Hippocampal formation (tissue), 2 donors: Measurements from ENCODE around the gene CCSER2.
"Not testable (repeated sequence)": the region's sequence is repeated elsewhere in the genome, so short reads cannot be mapped to it uniquely, and the experiment has no call there.

ENCODE experiments used
- DNase-seq, 2 donors: peaks; one replicate each; lab custom pipeline; 2025; lab: John Stamatoyannopoulos, UW

Gene CCSER2

GRCh38 chr10:84311576-84311975 lies 16.8 kb upstream of the CCSER2 start:
- DNase-seq: no peak

DNA sequence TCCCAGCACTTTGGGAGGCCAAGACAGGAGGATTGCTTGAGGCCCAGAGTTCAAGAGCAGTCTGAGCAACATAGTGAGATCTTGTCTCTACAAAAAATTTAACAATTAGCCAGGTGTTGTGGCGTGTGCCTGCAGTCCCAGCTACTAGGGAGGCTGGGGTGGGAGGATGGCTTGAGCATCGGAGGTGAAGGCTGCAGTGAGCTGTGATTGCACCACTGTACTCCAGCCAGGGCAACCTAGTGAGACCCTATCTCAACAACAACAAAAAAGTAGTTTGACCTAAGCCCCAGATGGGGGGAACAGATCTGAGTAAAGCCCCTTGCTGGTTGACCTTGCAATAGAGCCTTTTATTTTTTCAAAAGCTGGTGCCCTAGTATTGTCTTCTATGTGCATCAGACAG lies 15.6 kb upstream of the CCSER2 start:
- DNase-seq: no peak

- DNase-seq: no peak
Measured at GRCh38 chr10:84314275-84314674, 14.1 kb upstream of the CCSER2 start.

DNA sequence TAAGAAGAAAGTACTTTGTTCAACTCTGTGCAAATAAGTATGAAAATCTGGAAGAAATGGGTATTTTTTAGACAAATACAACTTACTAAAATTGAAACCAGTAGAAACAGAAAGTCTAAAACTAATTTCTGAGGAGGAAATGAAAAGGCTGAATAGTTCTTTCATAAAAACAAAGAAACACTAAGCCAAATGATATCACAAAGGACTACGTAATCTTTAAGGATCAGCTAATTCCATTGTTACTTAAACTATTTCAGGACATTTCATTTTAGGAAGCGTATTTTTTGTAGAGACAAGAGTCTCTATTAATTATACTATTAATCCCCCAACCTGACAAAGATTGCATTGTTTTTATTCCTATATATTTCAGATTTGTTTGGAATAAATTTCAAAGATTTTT lies 11.2 kb upstream of the CCSER2 start:
- no peak for DNase-seq

DNA sequence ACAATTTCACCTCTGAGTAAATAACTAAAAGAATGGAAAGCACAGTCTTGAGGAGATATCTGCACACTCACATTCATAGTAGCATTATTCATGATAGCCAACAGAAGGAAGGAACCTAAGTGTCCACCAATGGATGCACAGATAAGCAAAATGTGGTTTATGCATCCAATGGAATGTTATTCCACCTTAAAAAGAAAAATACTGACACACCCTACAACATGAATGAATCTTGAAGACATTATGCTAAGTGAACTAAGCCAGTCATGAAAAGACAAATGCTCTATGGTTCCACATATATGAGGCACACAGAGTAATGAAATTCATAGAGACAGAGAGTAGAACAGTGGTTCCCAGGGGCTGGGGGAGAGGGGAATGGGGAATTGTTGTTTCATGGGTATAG lies 6.5 kb upstream of the CCSER2 start:
- no peak for DNase-seq

DNA sequence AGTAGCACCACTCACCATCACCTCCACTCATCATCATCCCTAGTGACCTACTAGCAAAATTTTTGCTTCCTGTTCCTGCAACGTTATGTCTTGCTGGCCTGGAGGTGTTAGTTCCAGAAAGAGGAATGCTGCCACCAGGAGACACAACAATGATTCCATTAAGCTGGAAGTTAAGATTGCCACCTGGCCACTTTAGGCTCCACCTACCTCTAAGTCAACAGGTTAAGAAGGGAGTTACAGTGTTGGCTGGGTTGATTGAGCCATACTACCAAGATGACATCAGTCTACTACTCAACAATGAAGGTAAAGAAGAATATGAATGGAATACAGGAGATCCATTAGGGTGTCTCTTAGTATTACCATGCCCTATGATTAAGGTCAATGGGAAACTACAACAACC lies 4.8 kb upstream of the CCSER2 start:
- not testable (repeated sequence) for DNase-seq

DNA sequence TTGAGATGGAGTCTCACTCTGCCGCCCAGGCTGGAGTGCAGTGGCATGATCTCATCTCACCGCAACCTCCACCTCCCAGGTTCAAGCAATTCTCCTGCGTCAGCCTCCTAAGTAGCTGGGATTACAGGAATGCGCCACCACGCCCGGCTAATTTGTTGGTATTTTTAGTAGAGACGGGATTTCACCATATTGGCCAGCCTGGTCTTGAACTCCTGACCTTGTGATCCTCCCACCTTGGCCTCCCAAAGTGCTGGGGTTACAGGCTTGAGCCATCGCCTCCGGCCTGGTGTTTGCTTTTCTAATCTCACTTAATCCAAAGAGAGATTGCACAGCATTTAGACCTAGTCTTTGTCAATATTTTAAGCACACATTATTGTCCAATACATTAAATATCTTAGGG lies 1.4 kb upstream of the CCSER2 start:
- not testable (repeated sequence) for DNase-seq

GRCh38 chr10:84329196-84329611 lies 815 bp downstream of the CCSER2 start:
- DNase-seq: no peak

DNA sequence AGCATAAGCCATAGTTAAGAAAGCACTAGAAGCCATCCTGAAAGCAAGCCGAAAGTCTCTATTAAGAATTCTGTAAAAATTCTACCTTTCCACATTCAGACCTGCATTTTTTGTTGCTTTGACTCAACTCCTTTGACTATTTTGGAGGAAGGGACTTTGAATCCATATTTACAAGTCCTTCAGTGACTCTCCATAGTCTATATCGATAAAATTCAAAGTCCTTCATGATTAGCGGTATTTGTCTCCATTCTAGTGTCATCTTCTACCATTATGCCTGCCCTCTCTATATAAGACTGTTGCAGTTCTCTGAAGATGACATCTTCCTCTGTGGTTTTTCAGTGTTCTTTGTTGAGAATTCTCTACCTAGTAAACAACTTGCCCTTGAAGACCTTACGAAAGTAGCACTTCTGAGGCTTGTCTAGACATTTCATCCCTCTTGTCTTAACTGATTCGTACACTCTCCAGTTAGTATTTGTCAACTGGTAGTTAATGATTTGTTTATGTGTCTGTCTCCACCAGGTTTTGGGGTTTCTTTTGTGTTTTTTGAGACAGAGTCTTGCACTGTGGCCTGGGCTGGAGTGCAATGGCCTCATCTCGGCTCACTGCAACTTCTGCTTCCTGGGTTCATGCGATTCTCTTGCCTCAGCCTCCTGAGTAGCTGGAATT lies 1.7 kb downstream of the CCSER2 start:
- no peak for DNase-seq

- DNase-seq: no peak
Measured at GRCh38 chr10:84331091-84331490, 2.7 kb downstream of the CCSER2 start.

DNA sequence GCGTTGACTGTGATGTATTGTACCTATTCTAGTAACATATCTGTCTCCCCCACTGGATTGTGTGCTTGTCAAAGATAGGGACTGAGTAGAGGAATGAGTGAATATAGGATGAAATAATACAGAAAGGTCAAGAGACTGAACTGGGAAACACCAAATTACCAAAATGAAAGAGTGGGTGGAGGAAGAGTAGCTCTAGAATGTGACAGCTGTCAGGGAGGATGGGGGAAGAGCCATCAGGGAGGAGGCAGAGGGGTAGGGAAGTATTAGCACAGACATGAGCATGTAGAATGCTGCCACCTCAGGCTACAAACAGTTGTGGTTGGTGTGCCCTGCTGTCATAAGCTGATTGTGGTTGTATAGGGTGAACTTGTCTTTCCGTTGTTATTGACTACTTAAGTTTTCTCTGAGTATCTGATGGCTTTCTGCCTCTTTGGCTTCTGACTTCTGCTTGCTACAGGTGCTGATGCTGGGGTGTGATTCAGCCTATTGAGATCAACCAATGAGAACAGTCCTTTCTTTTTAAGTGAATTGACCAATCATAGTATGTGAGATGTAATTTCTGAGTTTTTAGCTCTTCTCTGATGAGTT lies 5.6 kb downstream of the CCSER2 start:
- no peak for DNase-seq

DNA sequence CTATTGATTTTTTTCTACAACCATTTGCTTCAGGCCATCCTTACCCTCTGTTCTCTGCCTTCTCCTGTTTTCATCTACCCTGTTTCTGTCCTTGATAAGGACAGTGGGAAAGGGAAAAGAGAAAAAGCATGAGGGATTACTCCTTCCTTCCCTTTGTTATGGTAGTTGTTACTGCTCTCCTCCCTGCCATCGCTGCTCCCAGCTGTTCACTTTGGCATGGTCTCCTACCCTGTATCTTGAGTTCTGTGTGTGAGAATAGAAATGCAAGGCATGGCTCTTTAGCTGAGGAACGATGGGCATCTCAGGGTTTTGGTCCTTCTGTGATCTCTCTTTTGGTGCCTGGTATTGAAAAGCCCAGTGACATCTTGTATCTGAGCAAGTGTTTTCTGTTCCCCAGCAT lies 6.4 kb downstream of the CCSER2 start:
- no peak for DNase-seq

DNA sequence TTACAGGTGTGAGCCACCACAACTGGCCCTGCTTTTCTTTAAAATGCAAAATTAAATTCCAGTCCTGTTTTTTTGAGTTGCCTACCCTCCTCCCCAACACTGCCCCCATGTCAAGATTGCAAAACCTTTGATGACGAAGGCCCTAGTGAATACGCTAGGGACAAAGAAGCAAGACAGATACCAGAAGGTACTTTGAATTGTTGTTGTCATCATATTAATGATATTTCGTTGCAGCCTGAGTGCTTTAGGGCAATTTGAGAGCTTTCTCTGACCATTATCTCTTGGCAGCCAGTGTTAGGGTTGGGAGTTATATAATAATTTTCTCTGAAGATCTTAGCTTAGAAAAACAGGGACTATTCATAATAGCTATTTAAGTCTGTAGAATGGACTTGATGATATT lies 7.1 kb downstream of the CCSER2 start:
- DNase-seq: no peak

GRCh38 chr10:84336406-84337090 lies 8.2 kb downstream of the CCSER2 start:
- no peak for DNase-seq

DNA sequence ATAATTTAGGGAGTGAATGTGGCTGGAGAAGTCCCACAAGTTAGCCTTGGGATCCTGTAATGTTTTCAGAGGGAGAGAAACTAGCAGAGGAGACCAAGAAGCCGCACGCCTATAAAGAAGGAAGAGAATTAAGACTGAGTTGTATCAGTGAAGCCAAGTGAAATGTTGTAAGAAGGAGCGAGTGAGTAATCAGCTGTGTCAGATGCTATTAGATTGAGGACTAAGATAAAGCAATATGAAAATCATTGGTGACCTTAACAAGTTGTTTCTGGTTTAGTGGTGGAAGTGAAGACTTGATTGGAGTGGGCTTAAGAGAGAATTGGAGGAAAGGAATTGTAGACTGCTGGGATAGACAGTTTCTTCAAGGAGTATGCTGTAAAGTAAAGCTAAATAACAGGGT lies 8.8 kb downstream of the CCSER2 start:
- DNase-seq: no peak

GRCh38 chr10:84339025-84339424 lies 10.6 kb downstream of the CCSER2 start:
- no peak for DNase-seq

DNA sequence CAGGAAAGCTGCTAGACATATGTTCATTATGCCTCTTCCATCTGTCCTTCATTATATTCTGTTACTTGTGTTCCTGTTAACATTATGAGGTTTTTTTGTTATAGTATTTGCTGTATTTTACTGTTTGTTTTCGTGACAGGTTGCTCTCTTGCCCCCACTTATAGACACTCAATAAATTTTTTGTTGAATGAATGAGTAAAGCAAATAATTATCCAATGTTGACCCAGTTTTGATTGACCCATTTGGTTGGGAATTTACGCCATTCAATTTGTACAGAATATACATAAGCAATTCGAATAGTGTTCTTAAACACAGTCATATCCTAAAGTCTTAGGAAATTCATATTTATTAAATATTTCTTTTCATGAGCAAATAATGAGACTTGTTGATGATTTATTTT lies 11.8 kb downstream of the CCSER2 start:
- no peak for DNase-seq

DNA sequence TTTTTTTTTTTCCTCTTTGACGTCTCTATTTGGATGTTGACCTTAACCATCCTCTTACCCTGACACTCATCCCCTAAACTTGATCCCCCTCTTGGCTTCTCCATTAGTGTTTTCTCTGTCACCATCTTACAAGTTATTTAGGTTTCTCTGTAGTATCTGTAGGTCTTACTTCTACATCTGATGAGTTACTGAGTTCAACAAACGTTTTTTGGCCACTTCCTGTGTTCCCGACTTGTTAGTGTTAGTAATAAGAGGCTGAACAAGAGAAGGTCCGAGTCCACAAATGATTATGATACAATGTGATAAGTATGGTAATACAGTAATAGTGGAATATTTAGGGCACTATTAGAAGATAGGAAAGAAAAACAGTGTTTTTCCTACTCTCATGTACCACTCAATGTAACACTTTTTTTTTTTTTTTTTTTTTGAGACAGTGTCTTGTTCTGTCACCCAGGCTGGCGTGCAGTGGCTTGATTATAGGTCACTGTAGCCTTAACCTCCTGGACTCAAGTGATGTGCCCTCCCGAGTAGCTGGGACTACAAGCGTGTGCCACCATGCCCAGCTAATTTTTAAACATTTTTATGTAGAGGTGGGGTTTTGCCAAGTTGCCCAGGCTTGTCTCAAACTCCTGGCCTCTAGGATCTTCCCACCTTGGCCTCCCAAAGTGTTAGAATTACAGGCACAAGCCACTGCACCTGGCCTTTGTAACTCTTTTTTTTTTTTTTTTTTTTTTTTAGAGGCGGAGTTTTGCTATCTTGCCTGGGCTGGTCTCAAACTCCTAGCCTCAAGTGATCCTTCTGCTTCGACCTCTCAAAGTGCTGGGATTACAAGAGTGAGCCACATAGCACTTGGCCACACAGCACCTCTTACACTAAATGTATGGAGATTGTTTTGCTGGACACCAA lies 12.5 kb downstream of the CCSER2 start:
- no peak for DNase-seq

DNA sequence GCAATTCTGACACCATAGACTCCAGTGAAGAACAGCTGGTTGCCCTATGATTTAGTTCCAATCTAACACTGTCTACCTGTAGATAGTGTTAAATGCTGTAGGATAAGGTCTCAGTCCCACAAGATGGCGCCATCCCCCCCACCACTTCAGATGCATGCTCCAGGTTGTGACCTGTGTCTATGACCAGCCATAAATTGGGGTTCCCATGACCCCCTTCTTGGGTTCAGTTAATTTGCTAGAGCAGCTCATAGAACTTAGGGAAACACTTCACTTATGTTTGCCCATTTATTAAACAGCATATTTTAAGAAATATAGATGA lies 13.1 kb downstream of the CCSER2 start:
- no peak for DNase-seq

- DNase-seq: no peak
Measured at GRCh38 chr10:84341983-84342382, 13.6 kb downstream of the CCSER2 start.

GRCh38 chr10:84342584-84342983 lies 14.2 kb downstream of the CCSER2 start:
- DNase-seq: no peak

DNA sequence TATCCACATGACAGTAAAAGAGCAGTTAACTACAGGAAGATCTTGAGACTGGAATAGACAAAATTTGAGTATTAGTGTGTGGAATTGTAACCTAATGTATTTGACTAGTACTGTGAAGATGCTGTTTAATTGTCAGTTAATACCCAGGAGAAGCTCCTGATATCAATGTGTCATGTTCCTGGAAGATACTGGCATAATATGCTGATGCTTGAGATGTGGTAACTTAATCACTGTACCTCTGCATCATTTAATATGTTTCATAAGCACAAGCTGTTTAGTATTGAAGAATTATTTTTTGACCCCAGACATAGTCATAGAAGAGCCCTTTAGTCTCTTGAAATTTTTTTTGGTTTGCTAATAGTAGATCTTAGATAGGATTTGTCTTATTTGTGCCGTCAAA lies 15.4 kb downstream of the CCSER2 start:
- DNase-seq: no peak

GRCh38 chr10:84344526-84344925 lies 16.1 kb downstream of the CCSER2 start:
- DNase-seq: no peak
